OCI-M1 (cell line): ENCODE measurements around the gene ODAD4.

ENCODE experiments used
- DNase-seq: peaks from one replicate; lab custom pipeline; 2025; lab: John Stamatoyannopoulos, UW

The ODAD4 gene

DNA sequence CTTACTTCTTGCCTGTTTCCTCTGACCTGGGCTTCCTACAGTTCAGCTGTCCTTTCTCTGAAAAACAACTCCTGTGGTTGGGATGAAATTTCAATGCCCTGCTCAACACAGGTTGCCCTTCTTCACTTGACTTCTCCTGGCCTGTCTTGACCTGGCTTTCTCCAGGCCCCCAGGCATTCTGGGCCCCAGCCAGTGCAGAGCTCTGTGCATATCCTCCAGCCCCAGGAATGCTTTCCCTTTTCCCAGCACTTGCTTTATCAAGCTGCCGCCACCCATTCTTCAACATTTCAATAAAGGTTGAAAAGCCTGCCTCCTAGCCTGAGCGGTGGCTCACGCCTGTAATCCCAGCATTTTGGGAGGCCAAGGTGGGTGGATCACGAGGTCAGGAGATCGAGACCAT, 10.8 kb downstream of the ODAD4 start:
- no peak for DNase-seq

DNA sequence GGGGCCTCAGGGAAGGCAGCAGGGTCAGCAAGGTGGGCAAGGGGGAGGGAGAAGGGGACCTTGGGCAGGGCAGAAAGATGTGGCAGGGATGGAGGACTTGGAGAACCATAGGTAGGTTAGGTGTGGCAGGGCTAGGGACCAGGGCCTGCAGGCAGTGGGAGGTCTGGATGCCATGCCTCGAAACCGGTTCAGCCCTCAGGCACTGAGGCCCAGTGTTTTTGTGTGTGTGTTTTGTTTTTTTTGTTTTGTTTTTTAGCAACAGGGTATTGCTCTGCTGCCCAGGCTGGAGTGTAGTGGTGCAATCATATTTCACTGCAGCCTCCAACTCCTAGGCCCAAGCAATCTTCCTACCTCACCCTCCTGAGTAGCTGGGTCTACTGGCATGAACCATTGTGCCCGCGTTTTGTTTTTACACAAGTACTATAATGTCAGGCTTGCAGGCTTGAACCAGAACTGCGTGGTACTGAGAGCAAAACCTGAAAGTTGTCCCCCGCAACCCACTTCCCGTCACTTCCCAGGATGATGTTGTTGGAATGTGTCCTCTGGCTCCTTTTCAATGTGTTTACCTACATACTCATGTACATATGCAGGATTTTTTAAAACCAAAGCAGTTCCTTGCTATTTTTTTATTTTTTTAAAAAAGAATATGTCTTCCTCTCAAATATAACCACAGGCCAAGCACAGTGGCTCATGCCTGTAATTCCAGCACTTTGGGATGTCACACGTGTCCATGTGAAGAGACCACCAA, 12.4 kb downstream of the ODAD4 start:
- no peak for DNase-seq

DNA sequence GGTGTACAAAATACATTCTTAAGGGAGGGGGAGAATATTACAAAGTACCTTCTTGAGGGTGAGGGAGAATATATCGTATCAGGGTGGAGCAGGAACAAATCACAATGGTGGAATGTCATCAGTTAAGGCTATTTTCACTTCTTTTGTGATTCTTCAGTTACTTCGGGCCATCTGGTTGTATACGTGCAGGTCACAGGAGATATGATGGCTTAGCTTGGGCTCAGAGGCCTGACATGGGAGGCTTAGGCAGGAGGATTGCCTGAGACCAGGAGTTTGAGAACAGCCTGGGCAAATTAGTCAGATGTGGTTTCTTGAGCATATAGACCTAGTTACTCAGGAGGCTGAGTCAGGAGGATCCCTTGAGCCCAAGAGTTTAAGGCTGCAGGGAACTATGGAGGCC, 13.1 kb downstream of the ODAD4 start:
- DNase-seq = no peak

DNA sequence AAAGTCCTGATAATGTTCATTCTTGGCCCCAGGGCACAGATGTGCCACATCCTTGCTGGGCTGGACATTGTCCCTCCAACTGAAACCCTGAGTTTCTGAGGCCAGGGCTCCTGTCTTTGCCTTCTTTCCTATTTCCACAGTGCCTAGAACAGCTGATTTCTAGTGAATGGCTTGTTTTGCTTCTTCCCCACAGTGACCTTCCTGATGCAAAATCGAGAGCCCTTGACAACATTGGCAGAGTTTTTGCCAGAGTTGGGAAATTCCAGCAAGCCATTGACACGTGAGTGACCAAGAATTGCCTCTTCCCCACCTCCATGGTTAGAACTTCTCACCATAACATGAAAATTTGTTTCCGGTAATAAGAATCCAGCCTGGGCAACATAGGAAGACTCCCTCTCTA, 14.5 kb downstream of the ODAD4 start:
- DNase-seq = no peak

DNA sequence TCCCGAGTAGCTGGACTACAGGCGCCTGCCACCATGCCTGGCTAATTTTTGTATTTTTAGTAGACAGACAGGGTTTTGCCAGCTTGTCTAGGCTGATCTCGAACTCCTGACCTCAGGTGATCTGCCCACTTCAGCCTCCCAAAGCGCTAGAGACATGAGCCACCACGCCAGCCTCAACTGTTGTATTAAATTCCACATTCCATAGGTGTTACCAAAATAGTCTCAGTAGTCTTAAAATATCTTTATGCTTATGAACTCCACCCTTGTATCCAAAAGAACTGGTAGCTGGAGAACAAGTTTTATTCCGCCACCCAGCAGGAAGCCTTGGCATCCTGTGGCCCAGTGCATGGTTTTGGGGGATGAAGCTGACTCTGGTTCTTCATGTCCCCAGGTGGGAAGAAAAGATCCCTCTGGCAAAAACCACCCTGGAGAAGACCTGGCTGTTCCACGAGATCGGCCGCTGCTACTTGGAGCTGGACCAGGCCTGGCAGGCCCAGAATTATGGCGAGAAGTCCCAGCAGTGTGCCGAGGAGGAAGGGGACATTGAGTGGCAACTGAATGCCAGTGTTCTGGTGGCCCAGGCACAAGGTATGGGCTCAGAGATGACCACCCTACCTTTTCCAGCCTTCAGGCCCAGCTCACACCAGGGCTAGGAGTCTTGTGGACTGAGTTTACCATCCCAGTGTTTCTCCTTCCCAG, 18.5 kb downstream of the ODAD4 start:
- DNase-seq = no peak

- no peak for DNase-seq
Measured at GRCh38 chr17:41956522-41956921, 26.1 kb downstream of the ODAD4 start.

- no peak for DNase-seq
Measured at GRCh38 chr17:41957031-41957868, 26.8 kb downstream of the ODAD4 start.

- no peak for DNase-seq
Measured at GRCh38 chr17:41957869-41958439, 27.5 kb downstream of the ODAD4 start.

- DNase-seq = no peak
Measured at GRCh38 chr17:41959030-41959335, 28.6 kb downstream of the ODAD4 start.

- DNase-seq = peak; percentile 69
Measured at GRCh38 chr17:41959336-41960095, 29.1 kb downstream of the ODAD4 start.

DNA sequence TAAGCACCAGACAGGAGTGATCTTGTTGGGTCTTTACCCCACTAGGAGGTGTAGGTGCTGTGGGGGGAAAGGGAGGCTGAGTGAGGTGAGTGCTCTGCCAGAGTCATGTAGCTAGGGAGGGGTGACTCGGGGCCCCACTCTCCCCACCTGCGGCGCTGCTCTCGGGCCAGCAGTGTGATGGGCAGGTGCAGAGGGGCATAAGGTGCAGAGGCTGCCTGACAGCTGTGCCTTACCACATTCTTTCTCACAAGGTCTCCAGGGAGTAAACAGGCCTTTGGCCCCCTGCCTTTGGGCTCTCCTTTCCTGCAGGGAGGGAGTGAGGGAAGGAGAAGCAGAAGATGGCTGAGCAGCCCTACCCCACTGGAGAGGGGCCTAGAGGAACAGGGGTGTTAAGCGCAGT, 31.7 kb downstream of the ODAD4 start:
- DNase-seq = no peak

- peak; percentile 78 for DNase-seq
Measured at GRCh38 chr17:41962768-41963434, 32.5 kb downstream of the ODAD4 start.

DNA sequence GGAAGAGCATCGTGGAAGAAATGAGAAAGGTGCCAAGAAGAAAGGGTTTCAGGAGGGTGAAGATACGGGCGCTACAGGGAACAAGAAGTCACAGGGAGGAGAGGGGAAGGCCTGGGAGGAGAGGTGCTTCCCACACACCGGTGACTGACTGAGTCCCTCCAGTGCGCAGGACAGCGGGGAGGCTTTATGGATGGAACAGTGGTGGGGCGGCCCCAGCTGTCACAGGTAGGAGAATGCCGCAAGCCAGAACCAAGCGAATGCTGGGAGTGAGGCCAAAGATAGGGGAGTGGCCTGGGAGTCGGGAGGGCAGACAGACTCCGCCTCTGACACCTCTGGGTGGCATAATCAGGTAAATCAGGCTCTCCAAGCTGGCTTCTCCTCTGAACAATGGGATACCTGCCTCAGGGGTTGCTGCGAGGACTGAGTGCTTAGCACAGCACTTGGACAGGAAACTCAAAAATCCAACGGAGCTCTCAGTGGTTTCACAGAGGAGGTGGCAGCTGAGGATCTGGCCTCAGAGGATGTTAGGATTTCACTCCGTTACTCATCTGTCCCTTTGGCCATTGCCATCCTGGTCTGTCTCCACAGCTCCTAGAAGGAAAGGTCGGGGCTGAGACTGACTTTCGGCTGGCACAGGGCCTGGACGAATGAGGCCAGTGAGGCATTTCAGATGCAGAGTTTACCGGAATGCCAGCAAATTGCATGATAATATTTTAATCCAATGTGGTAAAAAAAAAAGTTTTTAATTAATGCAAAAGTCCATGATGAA, 35.5 kb downstream of the ODAD4 start:
- DNase-seq = peak; percentile 44

- peak; percentile 93 for DNase-seq
Measured at GRCh38 chr17:41966463-41967140, 36.2 kb downstream of the ODAD4 start, which contains the start of gene CNP. TSS of gene CNP (plus strand) at chr17:41966795. CDS start at chr17:41966885, 90 bp downstream.

DNA sequence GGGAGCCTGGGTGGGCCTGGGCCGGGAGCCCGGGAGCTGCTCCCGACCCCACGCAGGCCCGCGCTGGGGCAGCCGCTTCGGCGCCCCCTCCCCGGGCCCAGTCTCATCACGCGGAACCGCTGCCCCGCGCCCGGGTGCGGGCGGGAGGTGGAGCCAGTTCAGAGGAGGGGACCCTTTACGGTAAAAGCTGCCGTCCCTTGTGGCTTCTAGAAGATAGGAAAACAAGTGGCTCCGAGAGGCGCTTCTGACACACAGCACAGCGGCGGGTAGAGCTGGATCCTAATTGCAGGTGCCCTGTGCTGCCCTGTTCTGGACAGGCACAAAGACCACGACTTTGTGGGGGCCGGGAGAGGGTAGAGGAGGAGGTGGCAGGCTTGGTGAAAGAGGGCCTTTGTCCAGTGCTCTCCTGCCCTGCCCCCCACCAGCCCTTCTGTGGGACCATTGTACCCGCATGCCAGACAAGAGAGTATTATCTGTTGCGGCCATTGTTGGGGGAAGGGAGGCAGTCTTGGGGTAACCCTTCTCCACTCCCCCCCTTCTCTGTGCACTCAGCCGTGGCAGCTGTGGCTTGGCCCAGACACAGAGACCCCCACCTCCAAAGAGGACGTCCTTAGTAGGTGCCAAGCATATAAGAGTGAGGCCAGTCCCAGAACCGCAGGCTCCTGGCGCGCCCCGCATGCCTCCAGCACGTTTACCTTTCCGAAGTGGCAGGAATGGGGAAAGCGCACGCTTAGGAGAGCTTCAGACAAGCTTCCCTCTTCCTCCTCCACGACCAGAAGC, 36.9 kb downstream of the ODAD4 start:
- DNase-seq = peak; percentile 49

- DNase-seq = no peak
Measured at GRCh38 chr17:41967921-41968578, 37.6 kb downstream of the ODAD4 start.

DNA sequence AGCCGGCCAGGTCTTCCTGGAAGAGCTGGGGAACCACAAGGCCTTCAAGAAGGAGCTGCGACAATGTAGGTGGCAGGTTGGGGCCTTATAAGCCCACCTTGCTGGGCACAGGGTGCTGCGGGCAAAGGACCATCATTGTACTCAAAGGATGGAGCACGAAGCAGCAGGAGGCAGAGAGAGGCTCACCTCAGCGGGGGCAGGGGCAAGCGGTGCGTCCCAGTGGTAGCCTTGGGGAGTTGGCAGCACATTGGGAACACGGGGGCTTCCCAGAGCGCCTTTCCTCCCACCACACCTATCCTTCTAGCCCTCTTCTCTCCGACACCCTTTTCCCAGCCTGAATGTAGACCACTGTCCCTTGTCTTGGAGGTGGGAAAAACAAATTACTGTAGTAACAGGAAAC, 38.3 kb downstream of the ODAD4 start:
- DNase-seq = no peak

GRCh38 chr17:41970901-41971331, 40.5 kb downstream of the ODAD4 start:
- no peak for DNase-seq
